Right forelimb (tissue), 1 donor: ENCODE results near the gene TDG.
"Not testable (repeated sequence)": the region's sequence is repeated elsewhere in the genome, so short reads cannot be mapped to it uniquely, and the experiment has no call there.

Source experiments
- DNase-seq: peaks from one replicate; pipeline ENCODE4 v3.0.0-alpha.2; 2018

The TDG gene

DNA sequence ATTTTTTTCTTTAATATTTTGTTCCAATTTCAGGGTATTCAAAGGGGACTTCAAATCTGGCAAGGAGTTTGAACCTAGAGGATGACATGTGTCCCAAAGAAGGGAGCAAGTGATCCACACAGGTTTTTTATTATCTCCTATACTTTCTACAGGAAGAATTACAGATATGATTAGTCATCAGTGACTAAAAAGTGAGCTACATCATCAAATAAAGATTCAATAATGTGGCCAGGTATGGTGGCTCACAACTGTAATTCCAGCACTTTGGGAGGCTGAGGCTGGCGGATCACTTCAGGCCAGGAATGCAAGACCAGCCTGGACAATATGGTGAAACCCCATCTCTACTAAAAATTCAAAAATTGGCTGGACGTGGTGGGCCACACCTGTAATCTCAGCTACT, 60.1 kb downstream of the TDG start:
- no peak for DNase-seq

DNA sequence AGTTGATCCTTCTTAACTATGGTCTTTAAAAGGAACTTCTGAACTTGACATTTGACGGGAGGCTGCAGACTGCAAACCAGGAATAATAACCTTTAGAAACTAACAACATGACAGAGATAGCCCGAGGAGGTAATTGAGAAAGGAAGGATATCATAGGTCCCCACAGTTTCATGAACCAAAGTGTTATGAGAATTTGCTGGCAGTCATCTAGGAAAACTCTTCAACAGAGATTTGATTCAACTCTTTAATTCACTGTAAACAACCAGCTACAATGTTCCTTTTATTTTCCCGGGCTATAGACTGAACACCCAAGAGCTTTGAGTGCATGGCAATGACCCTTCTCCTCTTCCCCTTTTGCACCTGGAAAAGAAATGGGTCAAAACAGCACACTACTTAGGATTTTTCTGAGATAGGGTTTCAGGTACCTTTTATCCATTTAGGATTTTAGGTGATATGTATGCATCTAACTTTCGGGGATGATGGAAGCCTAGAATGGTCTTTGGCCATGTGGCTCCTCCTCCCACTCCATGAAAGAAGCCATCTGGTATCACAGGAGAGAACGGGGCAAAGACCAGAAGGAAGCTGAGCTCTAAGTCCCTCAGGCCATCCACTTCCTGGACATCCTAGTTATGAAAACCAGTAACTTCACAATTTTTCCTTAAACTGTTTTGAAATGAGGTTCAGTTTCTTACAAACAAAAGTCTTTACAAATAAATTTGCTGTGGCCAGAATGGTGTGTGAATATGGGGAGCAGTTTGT, 61.3 kb downstream of the TDG start:
- DNase-seq, result no peak

DNA sequence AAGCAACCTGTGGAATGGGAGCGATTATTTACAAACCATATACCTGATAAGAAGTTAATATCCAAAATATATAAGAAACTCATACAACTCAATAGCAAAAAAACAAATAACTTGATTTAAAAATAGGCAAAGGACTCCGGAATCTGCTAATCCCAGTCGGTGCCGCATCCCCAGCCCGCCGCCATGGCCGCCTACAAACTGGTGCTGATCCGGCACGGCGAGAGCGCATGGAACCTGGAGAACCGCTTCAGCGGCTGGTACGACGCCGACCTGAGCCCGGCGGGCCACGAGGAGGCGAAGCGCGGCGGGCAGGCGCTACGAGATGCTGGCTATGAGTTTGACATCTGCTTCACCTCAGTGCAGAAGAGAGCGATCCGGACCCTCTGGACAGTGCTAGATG, 64.9 kb downstream of the TDG start:
- DNase-seq, result not testable (repeated sequence)

DNA sequence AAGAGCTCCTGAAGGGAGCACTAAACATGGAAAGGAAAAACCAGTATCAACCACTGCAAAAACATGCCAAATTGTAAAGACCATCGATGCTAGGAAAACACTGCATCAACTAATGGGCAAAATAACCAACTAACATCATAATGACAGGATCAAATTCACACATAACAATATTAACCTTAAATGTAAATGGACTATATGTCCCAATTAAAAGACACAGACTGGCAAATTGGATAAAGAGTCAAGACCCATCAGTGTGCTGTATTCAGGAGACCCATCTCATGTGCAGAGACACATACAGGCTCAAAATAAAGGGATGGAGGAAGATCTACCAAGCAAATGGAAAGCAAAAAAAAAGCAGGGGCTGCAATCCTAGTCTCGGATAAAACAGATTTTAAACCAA, 70.5 kb downstream of the TDG start:
- not testable (repeated sequence) for DNase-seq
